ENCODE measurements around the gene PRKD1.

GRCh38 chr14:29900609-29901350, 26.9 kb downstream of the PRKD1 start:
- TF ChIP-seq CTCF (IDR thresholded peaks at IDR 0.05) (no peak), POLR2AphosphoS5 (IDR thresholded peaks at IDR 0.05) (no peak), POLR2A (IDR thresholded peaks at IDR 0.05) (no peak), EP300 (IDR thresholded peaks at IDR 0.05; ENCODE audit: low read depth) (no peak)
